ENCODE data around the gene AUTS2.

GRCh38 chr7:70668606-70669358 is 1070.5 kb downstream of the AUTS2 start:
- no peak for TF ChIP-seq CTCF (conservative IDR thresholded peaks at IDR 0.05; ENCODE audit: low read length)
- no peak for TF ChIP-seq EZH2phosphoT487 (IDR thresholded peaks at IDR 0.05; ENCODE audit: borderline replicate concordance)
